ENCODE results near the gene C5orf58.

The C5orf58 gene
- 0 reads per million in 4 experiments for total RNA-seq

- no peak for DNase-seq
These were observed at the start of gene C5orf58 for GRCh38 chr5:170232786-170233185. Gene C5orf58, plus strand, starts transcription at chr5:170232985. Its CDS starts 1,992 bp downstream, at chr5:170234977.

GRCh38 chr5:170183816-170184687 lies 48.7 kb upstream of the C5orf58 start:
- no peak for DNase-seq

GRCh38 chr5:170184737-170185136 lies 48.0 kb upstream of the C5orf58 start:
- no peak for DNase-seq

GRCh38 chr5:170186156-170186555 lies 46.6 kb upstream of the C5orf58 start:
- no peak for DNase-seq

- no peak for DNase-seq
These were observed 45.9 kb upstream of the C5orf58 start for GRCh38 chr5:170186856-170187255.

- DNase-seq = no peak
These were observed 42.2 kb upstream of the C5orf58 start for GRCh38 chr5:170190436-170191134.

GRCh38 chr5:170192829-170193228 lies 40.0 kb upstream of the C5orf58 start:
- DNase-seq = no peak

GRCh38 chr5:170195961-170196360 lies 36.8 kb upstream of the C5orf58 start:
- no peak for DNase-seq

- DNase-seq = no peak
These were observed 31.9 kb upstream of the C5orf58 start for GRCh38 chr5:170200876-170201275.

- DNase-seq = no peak
These were observed 31.5 kb upstream of the C5orf58 start for GRCh38 chr5:170201311-170201710.

- no peak for DNase-seq
These were observed 30.7 kb upstream of the C5orf58 start for GRCh38 chr5:170202117-170202516.

GRCh38 chr5:170204202-170204601 lies 28.6 kb upstream of the C5orf58 start:
- DNase-seq = no peak

GRCh38 chr5:170206216-170206615 lies 26.6 kb upstream of the C5orf58 start:
- no peak for DNase-seq

- no peak for DNase-seq
These were observed 25.8 kb upstream of the C5orf58 start for GRCh38 chr5:170206958-170207357.

- DNase-seq = no peak
These were observed 21.0 kb upstream of the C5orf58 start for GRCh38 chr5:170211575-170212334.

- no peak for DNase-seq
These were observed 16.4 kb upstream of the C5orf58 start for GRCh38 chr5:170216257-170216864.

- DNase-seq = no peak
These were observed 15.0 kb upstream of the C5orf58 start for GRCh38 chr5:170217831-170218230.

- DNase-seq = no peak
These were observed 14.1 kb upstream of the C5orf58 start for GRCh38 chr5:170218726-170219125.

- no peak for DNase-seq
These were observed 13.2 kb upstream of the C5orf58 start for GRCh38 chr5:170219615-170220014.

GRCh38 chr5:170220191-170220590 lies 12.6 kb upstream of the C5orf58 start:
- no peak for DNase-seq

GRCh38 chr5:170221327-170221741 lies 11.5 kb upstream of the C5orf58 start:
- no peak for DNase-seq

- DNase-seq = no peak
These were observed 9.4 kb upstream of the C5orf58 start for GRCh38 chr5:170223360-170223759.

GRCh38 chr5:170223906-170224305 lies 8.9 kb upstream of the C5orf58 start:
- DNase-seq = no peak
